ENCODE measurements around the gene NCBP3.

GRCh38 chr17:3759597-3760216 lies 86.3 kb downstream of the NCBP3 start:
- TF ChIP-seq, protein P1, sequence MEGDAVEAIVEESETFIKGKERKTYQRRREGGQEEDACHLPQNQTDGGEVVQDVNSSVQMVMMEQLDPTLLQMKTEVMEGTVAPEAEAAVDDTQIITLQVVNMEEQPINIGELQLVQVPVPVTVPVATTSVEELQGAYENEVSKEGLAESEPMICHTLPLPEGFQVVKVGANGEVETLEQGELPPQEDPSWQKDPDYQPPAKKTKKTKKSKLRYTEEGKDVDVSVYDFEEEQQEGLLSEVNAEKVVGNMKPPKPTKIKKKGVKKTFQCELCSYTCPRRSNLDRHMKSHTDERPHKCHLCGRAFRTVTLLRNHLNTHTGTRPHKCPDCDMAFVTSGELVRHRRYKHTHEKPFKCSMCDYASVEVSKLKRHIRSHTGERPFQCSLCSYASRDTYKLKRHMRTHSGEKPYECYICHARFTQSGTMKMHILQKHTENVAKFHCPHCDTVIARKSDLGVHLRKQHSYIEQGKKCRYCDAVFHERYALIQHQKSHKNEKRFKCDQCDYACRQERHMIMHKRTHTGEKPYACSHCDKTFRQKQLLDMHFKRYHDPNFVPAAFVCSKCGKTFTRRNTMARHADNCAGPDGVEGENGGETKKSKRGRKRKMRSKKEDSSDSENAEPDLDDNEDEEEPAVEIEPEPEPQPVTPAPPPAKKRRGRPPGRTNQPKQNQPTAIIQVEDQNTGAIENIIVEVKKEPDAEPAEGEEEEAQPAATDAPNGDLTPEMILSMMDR (IDR thresholded peaks at IDR 0.05; ENCODE audit: extremely low read depth in 1 of 2, insufficient read depth in 1 of 2, low read depth in 1 of 2, low read length in 2 of 2): no peak
- TF ChIP-seq GATA2 (IDR thresholded peaks at IDR 0.05; ENCODE audit: insufficient read depth, insufficient read length, low read depth, low read length) (no peak), MYC (IDR thresholded peaks at IDR 0.05; ENCODE audit: low read depth, low read length) (no peak), POLR2A (IDR thresholded peaks at IDR 0.05; ENCODE audit: low read depth, low read length) (no peak), POLR2AphosphoS5 (IDR thresholded peaks at IDR 0.05; ENCODE audit: insufficient read depth, low read depth, low read length) (no peak), EZH2 (IDR thresholded peaks at IDR 0.05; ENCODE audit: borderline replicate concordance, low read depth, low read length, severe bottlenecking) (no peak), FOS (IDR thresholded peaks at IDR 0.05; ENCODE audit: borderline replicate concordance, insufficient read depth, low read length) (no peak), JUN (IDR thresholded peaks at IDR 0.05; ENCODE audit: borderline replicate concordance, insufficient read depth, insufficient read length, low read depth) (no peak)
- TF ChIP-seq, protein P2, sequence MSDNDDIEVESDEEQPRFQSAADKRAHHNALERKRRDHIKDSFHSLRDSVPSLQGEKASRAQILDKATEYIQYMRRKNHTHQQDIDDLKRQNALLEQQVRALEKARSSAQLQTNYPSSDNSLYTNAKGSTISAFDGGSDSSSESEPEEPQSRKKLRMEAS (IDR thresholded peaks at IDR 0.05; ENCODE audit: insufficient read depth, insufficient read length): no peak

Data from endothelial cell of umbilical vein (primary cell).